Fibroblast of lung (primary cell): Measurements from ENCODE around the gene KIF13A. TPM values are rescaled to one million over a fixed set of nuclear protein-coding genes. Genes with fewer than 3 reads are reported as not detected.

Source experiments
- DNase-seq, 2 donors: peaks; one replicate each; pipeline versions ENCODE4 v3.0.0 to v3.0.0-alpha.2; 2010; ENCODE audit warnings: low read depth in 2 of 2
- H2AFZ ChIP-seq: 2 replicates; pipeline ENCODE4 v1.5.1; 2012; ENCODE audit warnings: low read length, control low read depth, inconsistent platforms
- H3K27ac ChIP-seq: 2 replicates; pipeline ENCODE4 v1.5.1; 2011; ENCODE audit warnings: low read length, control low read depth; ENCODE audit not compliant: insufficient read depth
- H3K27me3 ChIP-seq: 2 replicates; pipeline ENCODE4 v1.5.1; 2011; ENCODE audit warnings: mild to moderate bottlenecking, low read length; ENCODE audit not compliant: control insufficient read depth, insufficient read depth
- H3K36me3 ChIP-seq: 2 replicates; pipeline ENCODE4 v1.5.1; 2011; ENCODE audit warnings: low read length; ENCODE audit not compliant: control insufficient read depth, insufficient read depth
- H3K4me1 ChIP-seq: 2 replicates; pipeline ENCODE4 v1.5.1; 2011; ENCODE audit warnings: low read length; ENCODE audit not compliant: control insufficient read depth, insufficient read depth; ENCODE audit errors: extremely low read depth
- H3K4me2 ChIP-seq: 2 replicates; pipeline ENCODE4 v1.5.1; 2011; ENCODE audit warnings: low read length, control low read depth; ENCODE audit not compliant: insufficient read depth; ENCODE audit errors: extremely low read depth
- H3K4me3 ChIP-seq, 4 experiments: fragments of 200-600 bp in 1 of 4; sonication (generic) in 1 of 4; replicated peaks in 1 of 4; 2 replicates each; pipeline ENCODE4 v1.5.1; 2011 to 2016; ENCODE audit warnings: low read length in 4 of 4, low read depth in 3 of 4, mild to moderate bottlenecking in 3 of 4, control low read depth in 2 of 4, inconsistent platforms in 1 of 4, mixed read lengths in 1 of 4; ENCODE audit not compliant: insufficient read depth in 1 of 4; ENCODE audit errors: control extremely low read depth in 1 of 4
- H3K79me2 ChIP-seq: 2 replicates; pipeline ENCODE4 v1.5.1; 2012; ENCODE audit warnings: mild to moderate bottlenecking, low read length, inconsistent platforms; ENCODE audit not compliant: control insufficient read depth, insufficient read depth
- H3K9ac ChIP-seq: 2 replicates; pipeline ENCODE4 v1.5.1; 2011; ENCODE audit warnings: mild to moderate bottlenecking, low read length, control low read depth; ENCODE audit not compliant: insufficient read depth
- H3K9me3 ChIP-seq: 2 replicates; pipeline ENCODE4 v1.5.1; 2012; ENCODE audit warnings: low read depth, low read length; ENCODE audit not compliant: control insufficient read depth, insufficient read depth
- H4K20me1 ChIP-seq: 2 replicates; pipeline ENCODE4 v1.5.1; 2011; ENCODE audit warnings: low read length; ENCODE audit not compliant: control insufficient read depth, insufficient read depth; ENCODE audit errors: extremely low read depth
- CTCF ChIP-seq, 2 donors: IDR thresholded peaks in 1 of 2; conservative IDR thresholded peaks in 1 of 2; 1 replicate in 1 of 2; 2 replicates in 1 of 2; pipeline ENCODE4 v1.5.1; 2011 to 2012; ENCODE audit warnings: low read length in 2 of 2, control low read depth in 1 of 2, inconsistent platforms in 1 of 2, low read depth in 1 of 2, mild to moderate bottlenecking in 1 of 2
- EZH2 ChIP-seq: IDR thresholded peaks from 2 replicates; pipeline ENCODE4 v1.5.1; 2012; ENCODE audit warnings: low read length, control low read depth, mild to moderate bottlenecking; ENCODE audit errors: missing control alignments
- polyA plus RNA-seq, 2 donors: library from polyadenylated mRNA; depleted of rRNA in 1 of 2; stranded (reverse) in 1 of 2; unstranded in 1 of 2; fragments of >200 nt; gene quantifications; 2 replicates each; pipeline ENCODE4 v1.2.1, GENCODE V29; 2011 to 2012; ENCODE audit warnings: missing spikeins in 1 of 2
- total RNA-seq: library from RNA; depleted of rRNA; stranded (reverse); fragments of >200 nt; gene quantifications from 2 replicates; pipeline ENCODE4 v1.2.1, GENCODE V29; 2014

The KIF13A gene
- total and polyA plus RNA-seq, 2 donors (not counting 1 experiment from before 2014, with no cell fraction given) = 52.3 to 114 TPM

GRCh38 chr6:17964633-17965032 lies 22.8 kb downstream of the KIF13A start:
- TF ChIP-seq EZH2 (no peak), CTCF (conservative IDR thresholded peaks at IDR 0.05 in 1 of 2, IDR thresholded peaks at IDR 0.05 in 1 of 2; ENCODE audit: low read depth in 1 of 2, low read length in 2 of 2) (no peak)
- H2AFZ ChIP-seq = no peak overlapping the region
- H3K27me3 ChIP-seq = no peaks in the 10 kb centered on the region
- H3K4me3 ChIP-seq = no peak overlapping the region
- DNase-seq = peak in 1 of 2 donors; percentile 34
- peak overlapping the region; percentile 29 for H3K4me2 ChIP-seq
- peaks cover 18% of the 10 kb centered on the region for H3K4me1 ChIP-seq
- no peaks in the 10 kb centered on the region for H3K9me3 ChIP-seq
- no peaks in the 10 kb centered on the region for H3K36me3 ChIP-seq
- H3K9ac ChIP-seq = no peak overlapping the region
- H3K27ac ChIP-seq = peak overlapping the region; percentile 49
- no peaks in the 10 kb centered on the region for H4K20me1 ChIP-seq
- peaks cover 70% of the 10 kb centered on the region for H3K79me2 ChIP-seq

GRCh38 chr6:17962436-17963031 lies 24.9 kb downstream of the KIF13A start:
- Histone ChIP-seq H4K20me1 (no peaks in the 10 kb centered on the region), H3K9me3 (no peaks in the 10 kb centered on the region), H3K27me3 (no peaks in the 10 kb centered on the region), H3K27ac (peak overlapping the region; percentile 53), H3K4me2 (peak overlapping the region; percentile 56), H3K79me2 (peaks cover 60% of the 10 kb centered on the region), H3K9ac (no peak overlapping the region), H3K36me3 (no peaks in the 10 kb centered on the region), H3K4me1 (peaks cover 17% of the 10 kb centered on the region), H3K4me3 (peak overlapping the region in 1 of 4 experiments; percentile 6), H2AFZ (no peak overlapping the region)
- DNase-seq = peak; percentile 93 to 99
- no peak for TF ChIP-seq EZH2
- TF ChIP-seq CTCF (conservative IDR thresholded peaks at IDR 0.05 in 1 of 2, IDR thresholded peaks at IDR 0.05 in 1 of 2; ENCODE audit: low read depth in 1 of 2, low read length in 2 of 2) = no peak

GRCh38 chr6:17959302-17959701 lies 28.1 kb downstream of the KIF13A start:
- Histone ChIP-seq H3K27ac (no peak overlapping the region), H2AFZ (no peak overlapping the region), H3K36me3 (no peaks in the 10 kb centered on the region), H3K4me3 (no peak overlapping the region), H3K4me2 (no peak overlapping the region), H4K20me1 (no peaks in the 10 kb centered on the region), H3K79me2 (peaks cover 65% of the 10 kb centered on the region), H3K4me1 (peaks cover 7% of the 10 kb centered on the region), H3K9ac (no peak overlapping the region), H3K27me3 (no peaks in the 10 kb centered on the region), H3K9me3 (no peaks in the 10 kb centered on the region)
- TF ChIP-seq EZH2 = no peak
- no peak for TF ChIP-seq CTCF (conservative IDR thresholded peaks at IDR 0.05 in 1 of 2, IDR thresholded peaks at IDR 0.05 in 1 of 2; ENCODE audit: low read depth in 1 of 2, low read length in 2 of 2)
- DNase-seq = peak in 1 of 2 donors; percentile 84
